SW 1271 (cell line): ENCODE results near the gene PDE4D.

Source experiments
- DNase-seq, 2 experiments: peaks; one replicate each; lab custom pipeline; 2025; lab: John Stamatoyannopoulos, UW

PDE4D gene

DNA sequence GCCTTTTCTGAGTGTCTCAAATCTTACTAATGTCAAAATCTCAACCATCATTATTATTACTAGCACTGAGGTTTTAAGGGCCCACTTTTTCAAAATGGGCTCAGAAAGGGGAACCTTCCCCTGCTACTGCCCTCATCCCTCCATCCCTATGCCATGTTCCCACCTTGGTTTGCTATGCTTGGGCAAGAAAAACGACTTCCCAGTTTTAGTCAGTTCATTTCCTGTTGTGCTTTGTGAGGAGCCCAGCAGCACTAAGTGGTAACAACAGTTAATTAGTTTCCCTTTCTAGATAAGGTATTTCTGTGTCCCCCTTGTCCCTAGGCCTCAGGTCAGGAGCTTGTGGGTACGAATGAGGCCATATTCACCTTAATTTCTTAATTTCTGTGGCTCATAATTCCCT, 715.5 kb downstream of the PDE4D start:
- no peak for DNase-seq

DNA sequence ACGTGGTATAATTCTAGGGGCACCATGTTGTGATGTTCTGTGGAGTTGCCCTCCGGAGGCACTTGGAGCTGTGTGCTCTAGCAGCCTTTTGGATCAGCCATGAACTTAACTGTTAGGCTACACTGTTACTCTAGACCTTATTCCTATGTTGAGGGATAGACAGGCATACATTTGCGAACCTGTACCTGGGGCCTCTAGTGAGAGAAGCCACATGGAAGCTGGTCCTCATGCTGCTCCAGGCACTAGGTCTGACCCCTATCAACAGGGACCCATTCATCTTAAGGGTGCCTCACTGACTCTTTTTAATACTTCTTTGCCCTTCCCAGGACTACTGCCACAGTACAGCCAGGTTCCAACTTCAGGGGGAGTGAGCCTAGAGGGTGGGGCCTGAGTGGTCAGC, 715.9 kb downstream of the PDE4D start:
- DNase-seq: no peak

DNA sequence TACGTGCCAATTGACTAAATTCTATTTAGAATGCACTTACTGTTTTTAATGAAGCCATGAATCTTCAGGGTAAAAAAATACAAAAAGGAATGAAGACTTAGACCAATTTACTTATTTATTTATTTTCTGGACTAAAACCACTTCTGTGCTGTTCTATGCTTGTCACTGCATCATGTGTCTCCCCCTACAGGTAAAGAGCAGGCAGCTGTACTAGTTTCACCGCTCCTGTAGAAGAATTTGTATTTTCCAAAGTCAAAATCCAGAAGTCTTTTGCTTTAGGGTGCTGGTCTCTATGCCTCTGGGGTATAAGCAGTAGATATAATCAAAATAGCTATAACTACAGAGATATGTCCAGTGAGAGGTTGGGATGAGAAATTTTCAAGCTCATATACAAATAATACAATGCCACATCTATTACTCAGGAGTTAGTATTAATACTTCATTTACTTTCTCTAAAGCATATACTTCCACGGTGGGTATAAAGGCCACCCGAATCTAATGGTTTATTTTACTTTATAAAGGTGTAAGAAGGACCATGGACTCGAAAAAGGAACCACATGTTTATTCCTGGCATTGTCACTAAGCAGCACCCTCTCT, 719.2 kb downstream of the PDE4D start:
- peak; percentile 20 to 83 for DNase-seq

DNA sequence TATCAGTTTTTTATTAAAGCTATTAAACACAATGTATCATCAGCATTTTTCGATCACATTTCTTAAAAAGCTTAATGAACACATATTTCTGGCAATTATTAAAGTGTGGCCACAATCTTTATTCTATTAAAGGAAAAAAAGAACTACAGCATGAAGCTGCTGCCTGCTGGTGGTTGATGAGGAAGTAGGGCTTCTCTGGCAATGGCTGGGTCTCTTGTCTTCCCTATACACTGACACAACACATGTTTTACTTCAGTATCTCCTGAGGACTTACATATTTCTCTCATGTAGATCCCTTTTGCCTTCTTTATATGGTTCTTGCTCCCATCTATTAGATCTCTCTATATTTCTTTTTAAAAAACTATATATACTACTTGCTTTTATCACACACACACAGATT, 719.9 kb downstream of the PDE4D start:
- peak in 1 of 2 experiments; percentile 44 for DNase-seq

DNA sequence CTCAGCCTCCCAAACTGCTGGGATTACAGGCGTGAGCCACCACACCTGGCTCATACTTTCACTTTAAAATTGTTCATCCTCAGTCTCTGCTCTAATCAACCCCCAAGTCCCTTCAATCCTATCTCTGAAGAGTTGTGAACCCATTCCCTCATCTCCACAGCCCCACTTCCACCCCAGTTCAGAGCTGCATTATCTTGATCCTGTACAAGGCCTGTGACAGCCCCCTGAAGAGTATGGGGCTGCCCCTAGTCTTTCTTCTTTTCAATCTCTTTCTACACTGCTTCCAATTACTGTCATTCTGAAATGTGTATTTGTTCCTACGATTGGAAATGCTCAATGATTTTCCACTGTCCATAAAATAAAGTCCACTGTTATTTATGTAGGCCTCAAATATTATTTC, 722.4 kb downstream of the PDE4D start:
- DNase-seq: no peak

DNA sequence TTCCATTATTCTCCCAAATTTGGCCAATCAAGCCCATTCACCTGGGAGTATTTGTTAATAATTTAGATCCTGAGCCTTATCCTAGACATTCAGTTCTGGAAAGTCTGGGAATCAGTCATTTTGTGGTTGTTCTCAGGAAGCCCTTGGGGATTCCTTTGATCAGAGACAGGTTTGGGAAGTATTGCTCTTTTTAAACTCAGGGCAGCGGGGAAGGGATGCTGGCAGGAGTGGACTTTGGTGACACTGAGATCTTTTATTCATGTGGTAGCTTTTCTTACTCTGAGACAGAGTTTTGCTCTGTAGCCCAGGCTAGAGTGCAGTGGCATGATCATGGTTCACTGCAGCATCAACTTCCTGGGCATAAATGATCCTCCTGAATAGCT, 723.8 kb downstream of the PDE4D start:
- no peak for DNase-seq

DNA sequence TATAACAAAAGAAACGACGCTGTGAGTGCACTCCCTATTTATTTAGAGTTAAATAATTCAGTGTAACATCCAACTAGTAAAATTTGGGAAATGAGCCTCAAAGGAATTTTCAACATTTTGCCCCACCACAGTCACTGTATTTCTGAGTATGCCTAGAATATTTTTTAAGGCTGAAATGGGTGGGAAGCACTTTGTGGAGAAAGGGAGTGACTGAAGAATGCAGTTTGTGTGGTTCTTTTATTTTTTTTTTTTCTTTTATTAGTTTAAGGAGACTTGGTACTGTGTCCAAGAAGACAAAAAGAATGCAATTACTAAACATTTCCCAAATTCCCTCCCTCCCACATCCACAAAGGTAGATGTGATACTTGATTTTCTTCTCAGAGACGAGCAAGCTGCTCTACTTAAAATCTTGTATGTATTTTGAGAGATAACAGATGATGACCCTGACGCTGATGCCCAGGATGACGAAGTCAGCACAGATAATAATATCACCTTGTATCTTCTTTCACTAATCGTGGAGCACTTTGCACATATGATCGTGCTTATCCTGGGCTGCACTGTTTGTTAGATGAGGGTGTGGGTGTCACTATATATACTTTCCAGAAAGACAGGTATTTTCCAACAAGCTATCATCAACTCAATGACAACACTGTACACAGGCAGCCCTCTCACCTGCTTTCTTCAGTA, 724.3 kb downstream of the PDE4D start:
- no peak for DNase-seq

DNA sequence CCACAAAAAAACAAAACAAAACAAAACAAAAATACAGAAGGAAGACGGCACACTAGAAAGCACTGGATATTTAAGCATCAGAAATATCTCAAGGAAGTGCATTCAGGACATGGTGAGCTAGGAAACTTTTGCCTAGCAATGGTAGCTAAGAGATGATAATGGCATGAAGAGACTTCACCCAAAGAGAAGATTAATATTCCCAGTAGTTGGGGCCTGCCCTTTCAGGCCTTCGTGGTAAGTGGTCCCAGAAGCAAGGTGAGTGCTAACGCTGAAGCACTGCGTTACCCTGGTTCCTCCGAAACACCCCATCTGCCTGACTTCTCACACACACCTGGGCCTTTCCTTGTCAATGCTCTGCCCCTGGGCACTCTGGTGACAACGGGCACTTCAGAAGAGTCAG, 725.5 kb downstream of the PDE4D start:
- DNase-seq: no peak

DNA sequence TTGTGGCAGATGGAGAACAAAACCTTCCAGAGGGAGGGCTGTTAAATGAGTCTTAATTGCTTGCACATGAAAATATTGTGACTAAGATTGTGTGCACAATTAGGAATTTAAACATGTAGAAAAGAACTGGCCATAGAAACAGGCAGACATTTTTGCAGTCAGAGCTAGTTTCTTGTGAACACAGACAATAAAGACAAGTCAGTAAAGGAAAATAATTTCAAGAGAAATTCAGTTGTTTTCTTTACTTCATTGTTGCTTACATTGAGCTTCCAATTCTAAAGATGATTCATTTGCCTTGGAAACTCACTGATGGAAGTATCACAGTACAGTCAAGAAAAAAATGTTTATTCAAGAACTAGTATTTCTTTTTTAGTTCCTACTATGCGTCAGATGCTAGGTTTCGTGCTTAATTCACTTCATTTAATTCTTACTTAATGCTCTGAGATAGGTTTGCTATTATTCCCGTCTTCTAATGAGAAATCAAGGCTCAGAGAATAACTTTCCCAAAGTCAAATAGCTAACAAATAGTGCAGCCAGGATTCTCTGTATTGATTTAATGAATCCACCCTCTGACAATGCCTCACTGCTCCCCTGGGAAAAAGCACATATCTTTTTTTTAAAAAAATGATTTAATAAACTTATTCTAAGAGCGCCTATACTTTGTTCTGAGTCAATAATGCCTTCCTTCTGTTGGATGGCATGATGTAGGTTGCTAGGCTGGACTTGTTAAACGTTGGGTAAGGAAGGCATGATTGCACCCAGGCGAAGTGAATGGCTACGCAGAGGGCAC, 729.3 kb downstream of the PDE4D start:
- DNase-seq: no peak

DNA sequence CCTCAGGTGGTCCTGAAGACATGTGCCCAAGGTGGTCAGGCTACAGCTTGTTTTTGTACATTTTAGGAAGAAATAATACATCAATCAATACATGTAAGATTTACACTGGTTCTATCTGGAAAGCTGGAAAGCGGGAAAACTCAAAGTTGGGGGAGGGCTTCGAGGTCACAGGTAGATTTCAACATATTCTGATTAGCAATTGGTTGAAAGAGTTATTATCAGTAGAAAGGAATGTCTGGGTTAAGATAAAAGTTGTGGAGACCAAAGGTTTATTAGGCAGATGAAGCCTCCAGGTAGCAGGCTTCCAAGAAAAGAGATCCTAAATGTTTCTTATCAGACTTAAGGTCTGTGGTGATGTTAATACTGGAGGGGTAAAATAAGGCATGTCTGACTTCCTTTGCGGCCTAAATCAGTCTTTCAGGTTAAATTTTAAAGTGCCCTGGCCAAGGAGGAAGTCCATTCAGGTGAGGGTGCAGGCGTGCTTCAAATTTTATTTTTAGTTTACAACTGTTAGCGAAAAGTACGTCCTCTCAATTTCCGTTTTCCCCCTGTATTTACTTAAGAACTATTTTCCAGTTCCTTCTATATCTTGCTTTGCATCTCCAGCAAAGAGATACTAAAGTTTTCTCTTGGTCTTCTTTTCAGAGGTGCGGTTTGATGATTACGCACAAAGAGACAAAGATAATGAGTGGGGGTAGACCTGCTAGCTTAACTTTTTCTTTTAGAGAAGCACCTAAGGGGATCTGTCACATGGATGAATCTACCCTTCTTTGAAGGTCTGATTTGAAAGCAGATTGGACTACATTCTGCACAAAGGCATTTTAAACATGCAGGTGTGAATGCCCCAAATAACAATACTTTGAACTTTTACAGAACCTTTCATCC, 732.1 kb downstream of the PDE4D start:
- DNase-seq: no peak

DNA sequence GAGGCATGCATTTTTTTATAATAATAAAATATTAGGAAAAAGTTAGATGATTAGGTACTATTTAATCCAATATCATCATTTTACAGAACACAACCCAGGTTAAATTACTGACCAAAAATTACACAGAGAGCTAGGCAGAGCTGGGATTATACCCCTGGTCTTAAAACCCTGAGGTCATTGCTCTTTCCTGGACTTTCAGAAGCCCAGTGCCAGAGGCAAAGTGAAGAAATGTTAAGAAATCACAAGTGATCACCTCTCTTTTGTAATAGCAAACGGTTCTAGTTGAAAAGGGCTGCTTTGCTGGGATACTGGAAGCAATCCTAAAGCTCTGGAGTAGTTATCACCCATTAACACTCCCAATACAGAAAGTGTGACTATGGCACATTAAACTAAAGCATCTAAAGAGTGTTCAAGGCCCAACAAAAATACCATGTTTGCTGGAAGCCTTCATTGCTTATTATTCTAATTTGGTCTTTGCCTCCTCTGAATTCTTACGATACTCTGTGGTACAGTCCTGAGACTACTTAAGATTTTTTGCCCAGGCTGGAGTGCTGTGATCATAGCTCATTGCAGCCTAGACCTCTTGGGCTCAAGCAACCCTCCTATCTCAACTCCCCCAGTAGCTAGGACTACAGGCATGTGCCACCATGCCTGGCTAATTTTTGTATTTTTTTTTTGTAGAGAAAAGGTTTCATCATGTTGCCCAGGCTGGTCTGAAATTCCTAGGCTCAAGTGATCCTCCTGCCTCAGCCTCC, 734.7 kb downstream of the PDE4D start:
- DNase-seq: no peak

DNA sequence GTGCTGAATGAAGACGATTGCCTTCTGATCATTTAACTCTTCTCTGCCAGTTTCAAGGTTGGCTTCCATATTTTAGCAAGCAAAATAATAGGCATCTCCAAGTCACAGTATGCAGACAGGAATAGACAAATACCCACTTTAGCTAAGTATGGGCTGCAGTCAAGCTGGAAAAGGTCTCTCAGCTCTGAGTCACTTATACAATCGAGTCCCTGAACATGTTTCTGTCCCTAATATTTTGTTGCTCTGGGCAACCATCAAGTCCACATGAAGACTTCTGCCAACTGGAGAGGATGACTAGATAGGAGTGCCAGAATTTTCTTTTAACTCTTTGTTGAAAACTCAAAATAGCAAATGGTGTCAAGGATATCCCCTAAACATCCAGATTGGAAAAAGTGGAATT, 735.4 kb downstream of the PDE4D start:
- peak in 1 of 2 experiments; percentile 9 for DNase-seq

DNA sequence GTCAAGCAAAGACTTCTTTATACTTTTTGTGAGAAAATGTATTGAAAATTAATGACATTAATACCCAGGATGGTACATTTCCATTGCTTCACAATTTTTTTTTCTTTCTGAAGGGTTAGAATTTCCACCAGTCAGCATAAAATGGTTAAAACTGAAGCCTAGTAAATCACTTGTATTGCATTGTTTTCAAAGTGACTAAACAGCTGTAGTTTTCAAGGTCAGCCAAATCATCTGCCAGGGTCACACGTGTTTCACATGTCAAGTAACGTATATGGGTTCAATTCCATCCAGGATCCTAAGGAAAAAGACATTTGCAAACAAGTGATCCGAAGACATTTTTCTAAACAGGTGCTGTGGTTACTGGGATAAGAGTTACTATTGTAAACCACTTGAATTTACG, 736.5 kb downstream of the PDE4D start:
- DNase-seq: no peak

DNA sequence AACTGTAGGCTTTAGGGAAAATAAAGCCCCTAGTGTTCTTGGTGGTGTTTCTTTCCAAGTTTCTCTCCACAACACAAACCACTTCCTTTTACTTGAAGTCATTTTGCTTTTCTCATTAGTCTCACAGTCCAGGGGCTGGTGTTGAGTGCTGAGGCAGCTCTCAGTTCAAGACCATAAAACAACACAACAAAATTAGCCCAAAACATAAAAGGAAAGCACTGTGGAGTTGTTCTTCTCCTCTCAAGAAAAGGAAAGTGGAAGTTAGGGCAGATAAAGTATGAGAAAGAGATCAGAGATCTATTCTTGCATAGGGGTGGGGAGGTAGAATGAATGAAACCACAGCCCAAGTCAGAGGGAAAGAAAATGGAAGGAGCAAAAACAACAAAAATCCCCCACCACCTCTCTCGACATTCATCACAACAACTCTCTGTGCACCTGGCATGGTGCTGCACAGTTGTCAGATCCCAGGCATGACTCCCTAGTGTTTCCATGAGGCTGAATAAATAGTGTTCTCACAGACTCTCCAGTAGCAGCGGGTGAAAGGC, 740.8 kb downstream of the PDE4D start:
- DNase-seq: no peak

DNA sequence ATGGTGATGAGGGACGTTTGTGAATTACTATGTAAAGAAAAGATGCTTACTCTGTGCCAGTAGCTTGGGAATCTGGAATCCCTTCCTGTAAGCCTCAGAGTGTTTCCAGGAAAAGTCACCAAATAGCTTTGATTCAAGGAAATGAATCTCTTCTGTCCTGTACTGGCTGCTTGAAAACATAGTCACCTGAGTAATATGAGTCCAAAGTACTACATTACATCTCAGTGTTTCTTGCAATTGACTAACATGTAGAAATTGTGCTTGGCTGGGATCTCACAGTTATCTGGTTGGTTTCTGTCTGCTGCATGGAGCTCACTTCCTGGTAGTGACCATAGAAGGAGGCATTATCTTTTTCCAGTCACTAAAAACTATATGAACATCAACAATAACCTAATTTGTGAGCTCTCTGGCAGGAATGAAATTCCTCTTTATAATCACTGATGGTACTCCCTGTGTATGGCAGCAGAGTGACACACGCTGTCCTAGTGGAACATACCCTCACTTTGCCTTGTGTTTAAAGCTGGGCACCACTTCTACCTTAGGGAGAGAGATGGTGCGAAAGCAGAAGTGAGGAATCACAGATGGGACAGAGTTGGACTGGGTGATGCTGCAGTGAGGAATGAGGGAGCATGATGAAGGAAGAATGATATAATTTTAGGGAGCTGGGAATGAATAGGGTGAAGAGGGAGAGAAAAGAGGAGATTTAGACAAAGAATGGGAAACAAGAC, 742.2 kb downstream of the PDE4D start:
- no peak for DNase-seq

DNA sequence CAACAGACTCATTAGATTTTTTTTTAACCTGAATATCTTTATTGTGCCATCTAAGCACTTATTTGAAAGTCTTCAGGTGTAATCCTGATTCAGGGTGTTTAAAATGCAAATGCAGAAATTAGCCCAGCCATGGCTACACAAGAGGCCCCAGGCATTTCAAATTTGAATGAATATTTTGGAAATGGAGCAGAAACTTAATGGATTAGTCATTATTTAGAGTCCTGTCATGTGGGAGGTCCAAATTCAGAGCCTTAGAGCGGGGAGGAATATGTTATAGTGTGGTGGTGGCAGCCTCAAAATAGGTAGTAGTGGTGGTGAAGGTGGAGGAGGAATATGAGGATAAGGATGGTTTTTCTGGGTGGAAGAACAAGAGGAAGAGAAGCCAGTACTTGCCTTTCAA, 743.7 kb downstream of the PDE4D start:
- no peak for DNase-seq

DNA sequence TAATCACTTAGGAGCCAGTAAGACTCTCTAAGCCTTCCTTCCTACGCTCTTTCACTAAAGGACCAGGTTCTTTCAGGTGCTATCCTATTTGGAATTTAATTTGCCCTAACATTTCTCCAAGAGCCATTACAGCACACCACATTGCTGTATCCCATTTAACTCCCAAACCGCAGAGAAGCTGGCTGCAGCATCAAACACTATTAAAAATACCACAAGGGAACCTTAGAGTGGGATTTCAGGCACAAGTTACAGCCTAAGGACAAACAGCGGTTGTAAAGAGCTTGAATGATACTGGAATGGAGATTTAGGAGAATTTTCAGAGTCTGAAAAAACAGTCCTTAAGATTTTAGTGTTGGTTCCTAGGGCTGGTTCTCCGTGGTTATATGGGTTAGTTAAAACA, 744.3 kb downstream of the PDE4D start:
- DNase-seq: no peak

DNA sequence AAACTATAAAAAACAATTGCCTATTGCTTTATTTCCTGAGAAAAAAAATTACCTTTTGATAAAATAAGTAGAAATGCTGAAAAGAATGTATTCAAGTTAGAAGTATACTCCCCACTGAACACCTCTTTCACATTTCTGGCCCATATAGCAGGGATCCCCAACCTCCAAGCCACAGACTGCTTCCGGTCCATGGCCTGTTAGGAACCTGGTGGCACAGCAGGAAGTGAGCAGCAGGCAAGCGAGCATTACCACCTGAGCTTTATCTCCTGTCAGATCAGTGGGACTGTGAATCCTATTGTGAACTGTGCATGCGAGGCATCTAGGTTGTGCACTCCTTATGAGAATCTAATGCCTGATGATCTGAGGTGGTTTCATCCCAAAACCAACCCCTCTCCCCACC, 746.8 kb downstream of the PDE4D start:
- DNase-seq: no peak

DNA sequence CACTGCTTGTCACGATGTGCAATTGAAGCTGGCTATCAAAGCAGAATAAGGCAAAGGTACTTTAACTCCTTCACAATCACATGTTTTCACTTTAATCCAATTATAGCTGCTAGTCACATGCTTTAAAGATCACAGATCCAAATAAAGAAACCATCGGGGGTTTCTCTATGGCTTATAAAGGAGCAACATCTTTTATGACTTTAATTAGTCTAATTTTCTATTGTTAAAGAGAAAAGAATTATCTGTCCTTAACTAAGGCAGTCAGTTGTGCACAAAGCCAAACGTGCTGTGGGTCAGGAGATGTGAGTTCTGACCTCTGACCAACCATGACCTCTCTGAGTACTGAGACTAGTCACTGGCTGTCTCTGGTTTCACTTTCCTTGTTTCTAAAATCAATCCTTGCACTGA, 749.6 kb downstream of the PDE4D start:
- no peak for DNase-seq

DNA sequence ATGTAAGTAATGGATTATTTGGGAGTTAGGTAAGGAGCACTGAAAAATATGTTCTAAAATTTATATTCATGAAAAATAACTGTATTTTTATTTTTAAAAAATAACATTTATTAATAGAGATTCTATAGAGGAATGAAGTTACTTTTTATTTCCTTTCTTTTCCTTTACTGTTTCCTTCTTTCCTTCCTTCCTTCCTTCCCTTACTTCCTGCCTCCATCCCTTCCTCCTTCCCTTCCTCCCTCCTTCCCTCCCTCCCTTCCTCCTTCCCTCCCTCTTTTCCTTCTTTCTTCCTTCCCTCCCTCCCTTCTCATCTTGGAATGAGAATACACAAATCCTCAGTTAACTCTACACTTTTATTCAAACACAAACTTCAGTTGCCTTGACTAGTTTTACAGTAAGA, 750.6 kb downstream of the PDE4D start:
- DNase-seq: no peak

DNA sequence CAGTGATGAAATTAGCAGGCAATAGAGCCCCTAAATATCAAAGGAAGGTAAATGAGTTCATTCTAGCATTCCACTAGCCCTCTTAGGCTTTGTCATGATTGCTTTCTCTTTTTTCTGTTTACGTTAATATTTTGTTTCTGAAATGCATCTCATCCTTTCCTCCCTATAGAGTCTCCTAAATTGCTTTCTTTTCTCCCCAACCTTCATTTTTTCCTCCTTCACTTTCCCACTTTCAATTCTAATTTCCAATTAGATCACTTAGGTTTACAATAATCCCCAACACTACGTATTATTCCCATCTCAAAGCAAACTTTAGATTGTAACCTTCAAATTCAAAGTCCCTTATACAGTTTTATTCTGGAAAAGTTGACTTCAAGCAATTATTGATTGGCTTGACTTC, 751.4 kb downstream of the PDE4D start:
- no peak for DNase-seq
